ENCODE measurements around the gene SH3BP4.

The SH3BP4 gene

GRCh38 chr2:235066490-235066889 is 114.7 kb downstream of the SH3BP4 start:
- DNase-seq = no peak

DNA sequence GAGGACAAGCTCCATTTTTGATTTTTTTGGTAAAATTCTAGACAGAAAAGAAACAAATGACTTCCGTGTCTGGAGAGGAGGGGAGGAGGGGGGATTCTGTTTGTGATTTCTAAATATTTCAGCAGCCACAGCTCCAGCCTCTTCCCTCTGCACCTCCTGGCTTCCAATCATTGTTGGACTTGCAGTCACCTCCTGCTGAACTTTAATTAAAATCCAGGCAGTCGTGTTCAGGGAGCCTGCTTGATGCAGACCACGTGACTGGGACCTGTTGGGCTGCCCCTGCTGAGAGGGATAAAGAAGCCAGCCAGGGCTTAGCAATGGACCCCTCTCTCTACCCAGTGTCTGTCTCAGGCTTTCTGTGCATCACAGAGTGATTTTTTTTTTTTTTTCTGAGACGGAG is 115.1 kb downstream of the SH3BP4 start:
- DNase-seq = no peak

DNA sequence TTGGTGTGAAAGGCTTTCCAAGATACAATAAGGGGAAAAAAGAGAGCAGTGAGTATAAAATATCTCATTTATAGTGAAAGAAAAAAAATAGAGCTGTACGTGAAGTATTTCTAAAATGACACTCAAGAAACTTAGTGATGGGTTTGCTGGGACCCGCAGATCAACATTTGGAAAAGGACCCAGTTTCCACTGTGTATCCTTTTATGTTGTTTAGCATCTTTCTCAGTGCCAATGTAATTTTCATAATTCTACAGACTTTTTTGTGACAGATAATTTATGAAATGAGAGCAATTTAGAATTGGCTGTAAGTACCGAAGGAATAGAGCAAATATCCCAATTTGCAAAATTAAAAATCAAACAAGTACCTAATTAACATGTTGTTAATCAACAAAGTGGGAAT is 116.9 kb downstream of the SH3BP4 start:
- no peak for DNase-seq

- no peak for DNase-seq
Observed at GRCh38 chr2:235070063-235070706, 118.4 kb downstream of the SH3BP4 start.

DNA sequence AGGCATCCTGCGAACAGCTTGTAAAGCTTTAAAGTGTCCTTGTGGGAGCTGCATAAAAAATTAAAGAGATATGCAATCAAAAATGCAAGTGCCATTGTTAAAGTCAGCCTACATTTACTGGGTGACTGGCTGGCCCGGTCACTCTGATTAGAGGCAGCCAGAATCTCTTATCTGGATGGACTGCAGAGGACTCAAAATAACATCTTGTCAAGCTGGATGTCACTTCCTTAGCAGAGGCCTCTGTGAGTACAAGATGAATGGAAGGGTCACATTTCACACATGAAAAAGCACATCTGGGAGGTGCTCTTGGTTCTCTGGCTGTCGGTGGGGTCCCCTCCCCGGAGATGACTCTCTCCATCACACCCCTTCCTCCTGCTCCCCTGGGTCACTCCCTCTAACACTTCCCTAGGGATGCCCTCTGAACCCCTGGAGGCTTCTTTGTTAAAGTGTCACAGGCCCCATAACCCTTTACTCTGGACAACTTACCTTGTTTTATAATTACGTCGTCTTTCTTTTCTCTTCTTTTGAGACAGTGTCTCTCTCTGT is 122.1 kb downstream of the SH3BP4 start:
- DNase-seq = no peak

DNA sequence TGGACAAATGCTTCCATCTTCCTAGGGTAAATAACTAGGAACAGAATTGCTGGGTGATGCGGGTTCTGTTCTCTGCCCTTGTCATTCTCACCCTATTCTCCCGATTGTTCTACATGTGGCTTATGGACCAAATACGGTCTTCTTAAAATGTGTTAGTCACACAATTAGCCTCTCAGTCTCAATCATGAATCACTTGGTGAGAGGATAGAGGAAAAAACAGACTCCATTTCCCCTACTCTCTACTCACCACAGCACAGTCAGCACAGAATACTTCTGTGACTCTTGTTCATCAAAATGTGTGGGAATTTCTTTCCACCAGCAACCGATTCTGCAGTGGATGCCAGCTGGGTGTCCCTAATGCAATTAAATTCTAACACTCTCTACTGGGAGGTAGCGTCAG is 125.2 kb downstream of the SH3BP4 start:
- DNase-seq = no peak

DNA sequence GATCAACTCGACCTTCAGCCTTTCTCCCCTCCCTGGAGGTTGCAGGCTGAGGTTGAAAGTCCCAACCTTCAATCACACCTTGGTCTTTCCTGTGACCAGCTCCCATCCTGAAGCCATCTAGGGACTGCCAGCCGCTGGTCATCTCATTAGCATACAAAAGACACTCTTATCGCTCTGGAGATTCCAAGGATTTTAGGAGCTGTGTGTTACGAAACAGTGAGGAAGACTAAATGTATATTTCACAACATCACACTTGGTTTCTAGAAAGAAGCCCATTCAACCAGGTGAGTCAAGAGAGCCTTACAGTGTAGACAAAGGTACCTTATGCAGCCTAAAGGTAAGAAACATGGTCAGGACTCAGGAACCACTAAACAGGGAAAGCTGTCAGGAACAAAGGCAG is 126.4 kb downstream of the SH3BP4 start:
- no peak for DNase-seq

- DNase-seq = no peak
Observed at GRCh38 chr2:235078914-235079472, 127.2 kb downstream of the SH3BP4 start.

GRCh38 chr2:235080101-235080500 is 128.3 kb downstream of the SH3BP4 start:
- no peak for DNase-seq

DNA sequence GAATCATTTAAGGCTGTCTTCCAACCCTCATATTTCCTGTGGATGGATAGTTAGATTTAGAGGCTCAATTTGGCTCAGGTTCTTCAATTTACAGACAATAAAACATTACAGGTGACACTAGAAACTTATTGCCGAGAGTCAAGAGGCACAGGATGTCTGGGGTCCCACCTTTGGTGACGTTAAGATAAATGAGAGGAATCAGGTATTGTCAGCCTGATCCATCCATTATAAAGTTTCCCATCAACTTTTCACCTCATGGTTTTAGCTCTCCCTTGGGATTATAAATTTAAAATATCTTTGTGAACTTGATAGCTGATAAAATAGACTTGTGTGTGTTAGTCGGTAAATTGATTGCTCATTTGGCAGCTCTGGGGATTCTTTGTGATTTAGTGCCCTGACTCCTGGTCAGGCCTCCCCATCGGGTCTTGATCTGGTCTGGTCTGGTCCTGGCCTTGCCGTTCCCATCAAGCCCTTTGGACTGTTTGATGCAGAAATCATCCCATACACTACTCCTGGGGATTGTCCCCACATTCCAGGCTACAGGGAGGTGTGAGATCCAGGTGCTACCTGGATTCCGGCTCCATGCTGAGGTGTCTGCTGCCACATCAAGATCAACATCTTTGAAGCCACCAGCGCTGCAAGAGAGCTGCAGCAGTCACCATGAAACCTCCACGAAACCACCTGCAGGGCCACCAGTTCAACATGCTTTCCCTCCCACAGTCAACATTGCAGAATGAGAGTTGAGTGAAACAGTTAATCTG is 130.9 kb downstream of the SH3BP4 start:
- DNase-seq = no peak

- no peak for DNase-seq
Observed at GRCh38 chr2:235083822-235084221, 132.0 kb downstream of the SH3BP4 start.

DNA sequence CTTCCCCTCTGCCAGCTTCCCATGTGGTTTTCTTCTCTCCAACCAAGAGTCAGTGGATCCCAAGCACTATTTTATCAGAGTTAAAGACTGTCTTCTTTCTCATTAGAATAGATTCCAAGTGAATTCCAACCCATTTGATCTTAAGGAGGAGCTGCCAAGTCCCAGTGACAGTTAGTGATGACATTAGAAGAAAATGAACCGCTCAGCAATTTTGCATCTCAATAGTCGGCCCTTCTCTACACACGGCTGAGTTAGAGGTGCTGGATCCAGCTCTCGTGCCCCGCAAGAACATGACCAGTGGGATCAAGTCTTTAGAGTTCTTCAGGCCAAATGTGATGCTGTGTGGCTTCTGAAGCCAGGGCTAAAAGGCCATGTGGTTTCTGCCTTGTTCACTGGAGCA is 132.6 kb downstream of the SH3BP4 start:
- no peak for DNase-seq

- no peak for DNase-seq
Observed at GRCh38 chr2:235085476-235085875, 133.7 kb downstream of the SH3BP4 start.

- no peak for DNase-seq
Observed at GRCh38 chr2:235086481-235087184, 134.8 kb downstream of the SH3BP4 start.

DNA sequence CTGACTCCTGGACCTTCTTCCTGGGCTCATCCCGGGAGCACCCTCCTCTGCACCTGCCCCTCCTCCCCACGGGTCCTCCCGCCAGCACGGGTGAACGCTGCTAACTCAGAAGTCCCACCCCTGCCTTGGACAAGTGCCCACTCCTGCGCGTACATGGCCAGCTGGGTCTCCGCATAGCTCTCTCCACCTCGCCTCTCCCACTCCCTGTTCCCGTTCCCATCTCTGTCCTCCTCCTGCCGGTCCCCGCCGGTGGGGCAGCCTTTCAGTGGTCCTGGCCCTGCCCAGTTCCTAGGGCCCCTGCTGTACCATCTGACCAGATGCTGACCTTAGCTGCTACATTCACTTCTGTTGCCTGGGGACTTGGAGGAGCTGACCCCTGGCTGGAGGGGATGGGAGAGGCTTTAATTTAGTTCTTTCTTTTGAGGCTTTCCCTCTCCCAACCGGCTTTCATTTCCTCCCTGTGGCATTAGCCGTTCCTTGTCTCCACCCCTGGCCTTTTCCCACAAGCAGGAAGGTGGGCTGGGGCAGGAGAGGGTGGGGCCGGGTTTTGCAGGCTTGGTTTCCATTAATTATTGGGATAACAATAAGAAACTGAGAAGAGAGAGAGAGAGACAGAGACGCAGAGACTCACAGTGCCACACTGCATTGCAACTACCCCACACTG is 136.1 kb downstream of the SH3BP4 start:
- no peak for DNase-seq

- no peak for DNase-seq
Observed at GRCh38 chr2:235088496-235088921, 136.7 kb downstream of the SH3BP4 start.

GRCh38 chr2:235091421-235091820 is 139.6 kb downstream of the SH3BP4 start:
- no peak for DNase-seq

- DNase-seq = no peak
Observed at GRCh38 chr2:235091983-235092382, 140.2 kb downstream of the SH3BP4 start.

DNA sequence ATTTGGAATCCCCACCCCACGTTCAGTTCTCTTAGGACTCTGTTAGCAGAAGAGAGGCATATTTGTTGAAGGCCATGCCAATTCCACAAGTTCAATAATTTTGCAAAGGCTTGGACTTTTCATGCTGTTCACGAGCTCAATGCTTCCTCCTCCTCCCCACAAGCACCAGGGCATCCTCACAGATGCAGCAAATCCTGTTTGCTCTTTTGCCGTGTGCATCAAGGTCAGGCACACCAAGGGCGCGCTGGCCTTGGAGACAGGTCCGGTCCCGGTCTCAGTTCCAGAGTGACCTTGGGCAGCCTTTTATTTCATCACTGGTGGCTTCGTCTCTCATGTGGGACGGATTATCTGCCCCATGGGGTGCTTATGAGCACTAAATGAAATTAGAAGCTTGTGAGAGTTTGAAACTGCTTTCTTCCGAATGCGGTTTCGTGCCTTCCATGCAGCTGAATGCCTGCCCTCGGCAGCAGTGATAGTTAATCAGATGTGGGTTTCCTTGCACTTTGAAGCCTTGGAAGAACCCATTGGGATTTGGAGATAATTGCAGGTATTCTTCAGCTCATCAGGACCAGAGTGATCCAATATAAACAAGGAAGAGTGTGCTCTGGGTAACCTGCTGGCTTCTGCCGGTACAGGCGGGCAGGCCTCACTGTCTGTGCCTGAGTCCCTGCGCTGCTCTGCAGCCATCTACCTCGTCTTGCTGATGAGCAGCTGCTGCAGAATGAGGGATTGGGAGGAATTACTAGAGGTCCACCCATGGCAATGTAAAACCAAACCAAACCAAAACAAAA is 140.8 kb downstream of the SH3BP4 start:
- no peak for DNase-seq

GRCh38 chr2:235094457-235094856 is 142.6 kb downstream of the SH3BP4 start:
- no peak for DNase-seq

DNA sequence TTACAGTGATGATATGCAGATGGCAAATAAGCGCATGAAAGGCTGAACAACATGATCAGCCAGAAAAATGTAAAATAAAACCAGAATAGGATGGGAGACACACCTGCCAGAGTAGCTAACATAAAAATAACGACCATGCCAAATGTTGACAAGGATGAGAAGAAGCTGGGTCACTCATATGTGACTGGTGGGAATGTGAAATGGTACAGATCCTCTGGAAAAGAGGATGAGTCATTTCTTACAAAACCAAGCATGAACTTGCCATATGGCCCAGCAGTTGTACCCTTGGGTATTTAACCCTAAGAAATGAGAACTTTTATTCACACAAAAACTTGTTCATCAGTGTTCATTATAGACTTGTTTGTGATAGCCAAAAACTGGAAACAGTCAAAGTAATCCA is 143.8 kb downstream of the SH3BP4 start:
- DNase-seq = peak; percentile 61

GRCh38 chr2:235096447-235096846 is 144.6 kb downstream of the SH3BP4 start:
- DNase-seq = no peak

Measured in HCEC 1CT (cell line).